Transverse colon (tissue), 3 donors: Measurements from ENCODE around the gene SOX10.

Source experiments
- CTCF ChIP-seq, 5 experiments: fragments of 200-600 bp in 3 of 5; fragments of 450-650 bp in 2 of 5; sonication (generic) in 3 of 5; IDR thresholded peaks; 1 replicate in 2 of 5; 2 replicates in 3 of 5; pipeline ENCODE4 v1.5.1; 2016 to 2017; ENCODE audit warnings: antibody characterized with exemption in 5 of 5, inconsistent platforms in 3 of 5, mild to moderate bottlenecking in 2 of 5, moderate library complexity in 1 of 5
- POLR2A ChIP-seq: fragments of 450-650 bp; IDR thresholded peaks from one replicate; pipeline ENCODE4 v1.6.1; 2016; ENCODE audit warnings: antibody characterized with exemption, mild to moderate bottlenecking, moderate library complexity

GRCh38 chr22:37931893-37932389 lies 52.4 kb downstream of the SOX10 start:
- no peak for TF ChIP-seq CTCF (IDR thresholded peaks at IDR 0.05)
- TF ChIP-seq POLR2A: no peak
